ENCODE data around the gene ULBP1. TPM values are rescaled to one million over a fixed set of nuclear protein-coding genes. Genes with fewer than 3 reads are reported as not detected.
"Not testable (repeated sequence)": the region's sequence is repeated elsewhere in the genome, so short reads cannot be mapped to it uniquely, and the experiment has no call there.

Gene ULBP1
- total RNA-seq, 2 experiments from 2014 or later, result 2.6 to 2.8 TPM

DNA sequence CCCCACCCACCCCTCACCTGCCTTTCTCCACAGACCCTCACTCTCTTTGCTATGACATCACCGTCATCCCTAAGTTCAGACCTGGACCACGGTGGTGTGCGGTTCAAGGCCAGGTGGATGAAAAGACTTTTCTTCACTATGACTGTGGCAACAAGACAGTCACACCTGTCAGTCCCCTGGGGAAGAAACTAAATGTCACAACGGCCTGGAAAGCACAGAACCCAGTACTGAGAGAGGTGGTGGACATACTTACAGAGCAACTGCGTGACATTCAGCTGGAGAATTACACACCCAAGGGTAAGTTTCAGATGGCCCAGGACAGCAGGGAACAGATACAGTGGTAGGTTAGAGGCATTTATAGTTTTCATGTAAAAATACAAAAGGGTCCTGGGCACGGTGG, 18.5 kb upstream of the ULBP1 start:
- H3K27ac Mint-ChIP-seq; H3K9me3 Mint-ChIP-seq; H3K4me3 Mint-ChIP-seq; H3K36me3 Mint-ChIP-seq (ENCODE audit: low read depth); intact Hi-C loops (cut with micrococcal nuclease); DNase-seq; CTCF ChIA-PET: not testable (repeated sequence)
- H3K4me1 Mint-ChIP-seq (ENCODE audit: low read depth), result peaks cover 11% of the 10 kb centered on the region
- peaks cover 36% of the 10 kb centered on the region for H3K27me3 Mint-ChIP-seq (ENCODE audit: low read depth)

DNA sequence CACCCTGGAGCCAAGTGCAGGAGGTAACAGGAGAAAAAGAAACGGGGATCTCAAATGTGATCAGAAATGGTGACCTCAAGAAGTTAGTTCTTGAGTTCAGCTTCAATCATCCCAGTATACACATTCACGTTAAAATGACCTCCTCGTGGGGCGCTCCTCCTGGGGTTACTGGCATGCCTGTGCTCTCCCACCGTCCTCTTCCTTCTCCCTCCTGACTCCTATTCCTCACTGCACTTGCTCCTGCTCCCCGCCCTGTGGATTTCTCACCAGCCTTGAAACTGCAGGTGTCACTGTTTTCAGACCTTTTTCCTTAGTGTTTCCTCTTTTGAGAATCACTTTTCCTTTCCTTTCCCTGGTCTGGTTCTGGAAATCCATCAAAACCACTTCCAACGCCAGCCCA, 17.1 kb upstream of the ULBP1 start:
- DNase-seq; H3K4me1 Mint-ChIP-seq (ENCODE audit: low read depth); H3K27ac Mint-ChIP-seq; H3K9me3 Mint-ChIP-seq; H3K36me3 Mint-ChIP-seq (ENCODE audit: low read depth); CTCF ChIA-PET; H3K4me3 Mint-ChIP-seq; intact Hi-C loops (cut with micrococcal nuclease): not testable (repeated sequence)
- peaks cover 39% of the 10 kb centered on the region for H3K27me3 Mint-ChIP-seq (ENCODE audit: low read depth)

- CTCF ChIA-PET, result interaction anchor here (1.4 kb wide), 1 partner anchor 69 kb away, joined by 3 read pairs; no protein-coding TSS in a partner anchor
- H3K9me3 Mint-ChIP-seq; intact Hi-C loops (cut with micrococcal nuclease); H3K27ac Mint-ChIP-seq; H3K4me1 Mint-ChIP-seq (ENCODE audit: low read depth); H3K4me3 Mint-ChIP-seq; DNase-seq; H3K36me3 Mint-ChIP-seq (ENCODE audit: low read depth): not testable (repeated sequence)
- peaks cover 44% of the 10 kb centered on the region for H3K27me3 Mint-ChIP-seq (ENCODE audit: low read depth)
These were observed 16.2 kb upstream of the ULBP1 start for GRCh38 chr6:149947533-149947932.

GRCh38 chr6:149948011-149948410, 15.7 kb upstream of the ULBP1 start:
- DNase-seq, result no peak
- Mint-ChIP-seq H3K4me1 (ENCODE audit: low read depth) (no peaks in the 10 kb centered on the region), H3K27ac (no peak overlapping the region), H3K36me3 (ENCODE audit: low read depth) (no peaks in the 10 kb centered on the region), H3K27me3 (ENCODE audit: low read depth) (peaks cover 48% of the 10 kb centered on the region), H3K4me3 (no peak overlapping the region), H3K9me3 (no peaks in the 10 kb centered on the region)
- intact Hi-C loops (cut with micrococcal nuclease), result no loop called here
- CTCF ChIA-PET, result interaction anchor here (1.4 kb wide), 1 partner anchor 69 kb away, joined by 3 read pairs; no protein-coding TSS in a partner anchor

- CTCF ChIA-PET, result interaction anchor here (1.4 kb wide), 1 partner anchor 68 kb away, joined by 3 read pairs; no protein-coding TSS in a partner anchor
- Mint-ChIP-seq H3K27me3 (ENCODE audit: low read depth) (peaks cover 52% of the 10 kb centered on the region), H3K27ac (no peak overlapping the region), H3K36me3 (ENCODE audit: low read depth) (no peaks in the 10 kb centered on the region), H3K4me1 (ENCODE audit: low read depth) (no peaks in the 10 kb centered on the region), H3K9me3 (no peaks in the 10 kb centered on the region), H3K4me3 (no peak overlapping the region)
- DNase-seq, result no peak
- intact Hi-C loops (cut with micrococcal nuclease), result no loop called here
These were observed 15.1 kb upstream of the ULBP1 start for GRCh38 chr6:149948616-149949015.

DNA sequence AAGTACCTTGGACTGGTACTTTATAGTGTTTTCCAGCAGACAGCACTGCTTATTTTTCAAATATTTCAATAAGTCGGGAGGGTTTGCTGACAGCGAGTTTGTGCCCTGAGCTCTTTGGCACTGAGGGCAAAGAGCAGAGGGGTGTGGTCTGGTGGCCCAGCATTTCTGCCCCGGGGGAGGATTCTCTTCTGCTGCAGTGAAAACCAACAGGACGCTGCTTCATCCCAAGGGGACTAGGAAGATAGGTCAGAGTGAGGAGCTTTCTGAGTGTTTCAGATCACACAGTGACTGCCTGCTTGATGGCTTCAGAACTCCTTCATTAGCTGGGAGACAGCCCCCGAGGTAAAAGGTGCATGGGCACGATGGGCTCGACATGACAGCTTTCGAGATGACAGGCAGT, 13.3 kb upstream of the ULBP1 start:
- CTCF ChIA-PET, result interaction anchor here (0.6 to 1.8 kb wide), 2 partner anchors 57 to 1425 kb away, joined by 3 read pairs; no protein-coding TSS in a partner anchor
- H3K4me1 Mint-ChIP-seq (ENCODE audit: low read depth), result peaks cover 5% of the 10 kb centered on the region
- DNase-seq, result no peak
- intact Hi-C loops (cut with micrococcal nuclease), result no loop called here
- no peak overlapping the region for H3K4me3 Mint-ChIP-seq
- no peaks in the 10 kb centered on the region for H3K36me3 Mint-ChIP-seq (ENCODE audit: low read depth)
- H3K27me3 Mint-ChIP-seq (ENCODE audit: low read depth), result peaks cover 58% of the 10 kb centered on the region
- no peak overlapping the region for H3K27ac Mint-ChIP-seq
- no peaks in the 10 kb centered on the region for H3K9me3 Mint-ChIP-seq

DNA sequence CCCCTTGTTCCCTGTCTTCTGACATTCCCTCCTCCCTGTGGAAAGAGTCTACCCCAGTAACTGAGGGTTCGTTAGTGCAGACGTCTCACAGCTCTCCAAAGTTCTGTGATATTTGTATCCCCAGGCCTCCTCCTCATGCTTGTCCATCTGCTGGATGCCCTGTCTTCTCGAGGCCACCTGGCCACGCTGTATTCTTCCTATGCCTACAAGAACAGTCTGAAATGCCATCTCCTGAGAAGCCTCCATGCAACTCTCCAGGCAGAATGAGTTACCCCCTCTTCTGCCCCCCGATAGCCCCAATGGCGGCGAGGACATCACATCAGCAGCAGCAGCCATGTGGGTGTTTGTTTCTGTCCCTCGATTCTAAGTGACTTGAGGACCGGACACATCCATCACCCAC, 12.6 kb upstream of the ULBP1 start:
- Mint-ChIP-seq H3K27me3 (ENCODE audit: low read depth) (peaks cover 65% of the 10 kb centered on the region), H3K27ac (no peak overlapping the region), H3K36me3 (ENCODE audit: low read depth) (no peaks in the 10 kb centered on the region), H3K4me3 (no peak overlapping the region), H3K4me1 (ENCODE audit: low read depth) (peaks cover 5% of the 10 kb centered on the region), H3K9me3 (no peaks in the 10 kb centered on the region)
- CTCF ChIA-PET, result interaction anchor here (1.2 to 1.8 kb wide), 2 partner anchors 57 to 66 kb away, joined by 3 to 4 read pairs; no protein-coding TSS in a partner anchor
- DNase-seq, result no peak
- intact Hi-C loops (cut with micrococcal nuclease), result no loop called here

DNA sequence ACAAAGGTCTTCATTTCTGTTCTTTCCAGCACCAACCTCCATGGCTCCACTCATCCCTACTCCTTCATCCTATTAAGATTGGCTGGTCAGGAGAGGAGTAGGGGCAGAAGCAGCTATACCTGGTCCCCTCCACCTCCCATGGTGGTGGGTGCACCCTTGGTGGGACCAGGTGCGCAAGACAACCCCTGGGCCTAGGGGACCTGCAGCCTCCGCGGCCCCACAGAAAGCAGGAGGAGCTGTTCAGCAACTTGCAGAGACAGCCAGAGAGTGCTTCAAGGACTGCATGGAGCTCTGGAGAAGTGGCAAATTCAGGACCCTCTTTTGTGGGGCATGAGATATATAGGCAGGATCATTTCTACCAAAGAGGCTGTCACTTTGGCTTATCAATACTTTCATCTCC, 12.1 kb upstream of the ULBP1 start:
- no peak for DNase-seq

DNA sequence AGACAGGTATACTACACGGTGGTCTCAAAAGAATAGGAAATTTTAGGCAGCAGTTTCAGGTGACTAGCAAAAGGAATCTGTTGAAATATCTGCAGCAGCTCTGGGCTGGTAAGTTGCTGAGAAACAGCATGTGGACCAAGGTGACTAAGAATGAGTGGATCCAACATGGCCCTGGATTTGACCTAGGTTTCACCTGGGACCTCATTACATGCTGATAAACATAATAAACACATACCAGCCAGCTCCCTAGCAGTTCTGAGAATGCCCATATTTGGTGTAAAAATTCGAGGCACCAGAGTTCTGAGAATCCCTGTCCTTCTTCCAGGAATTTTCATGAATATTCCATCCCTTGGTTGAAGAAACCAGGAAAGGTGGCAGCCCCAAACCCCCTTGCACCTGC, 10.4 kb upstream of the ULBP1 start:
- H3K27me3 Mint-ChIP-seq (ENCODE audit: low read depth), result peaks cover 67% of the 10 kb centered on the region
- H3K27ac Mint-ChIP-seq; DNase-seq; H3K4me1 Mint-ChIP-seq (ENCODE audit: low read depth); H3K4me3 Mint-ChIP-seq; CTCF ChIA-PET; H3K36me3 Mint-ChIP-seq (ENCODE audit: low read depth); H3K9me3 Mint-ChIP-seq; intact Hi-C loops (cut with micrococcal nuclease): not testable (repeated sequence)

More for the DNA sequence above, 12.1 kb upstream of the ULBP1 start:
- no peaks in the 10 kb centered on the region for H3K9me3 Mint-ChIP-seq
- no peak overlapping the region for H3K27ac Mint-ChIP-seq
- H3K4me3 Mint-ChIP-seq, result no peak overlapping the region
- intact Hi-C loops (cut with micrococcal nuclease), result no loop called here
- CTCF ChIA-PET, result interaction anchor here (1.2 kb wide), 1 partner anchor 65 kb away, joined by 4 read pairs; no protein-coding TSS in a partner anchor
- peaks cover 5% of the 10 kb centered on the region for H3K4me1 Mint-ChIP-seq (ENCODE audit: low read depth)
- H3K27me3 Mint-ChIP-seq (ENCODE audit: low read depth), result peaks cover 67% of the 10 kb centered on the region
- no peaks in the 10 kb centered on the region for H3K36me3 Mint-ChIP-seq (ENCODE audit: low read depth)

DNA sequence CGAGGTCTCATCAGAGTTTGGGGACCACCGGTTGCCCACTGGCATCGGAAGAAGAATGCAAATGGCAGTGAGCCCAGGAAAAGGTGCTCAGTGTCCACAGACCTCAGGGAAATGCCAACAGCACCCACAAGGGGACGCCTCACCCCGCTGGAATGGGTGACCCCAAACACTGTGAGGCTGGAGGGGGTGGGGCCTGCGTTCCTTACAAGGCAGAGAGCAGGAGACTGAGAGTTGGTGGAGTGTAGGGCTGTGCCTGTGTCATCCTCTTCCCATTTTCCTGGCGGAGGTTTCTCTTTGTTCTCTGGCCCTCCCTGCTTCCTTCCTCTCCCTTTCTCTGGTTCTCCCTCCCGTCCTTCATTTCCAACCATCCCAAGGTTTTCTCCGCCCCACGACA, 9.8 kb upstream of the ULBP1 start:
- intact Hi-C loops (cut with micrococcal nuclease); H3K36me3 Mint-ChIP-seq (ENCODE audit: low read depth); DNase-seq; CTCF ChIA-PET; H3K27ac Mint-ChIP-seq; H3K4me1 Mint-ChIP-seq (ENCODE audit: low read depth); H3K9me3 Mint-ChIP-seq; H3K4me3 Mint-ChIP-seq: not testable (repeated sequence)
- H3K27me3 Mint-ChIP-seq (ENCODE audit: low read depth), result peaks cover 68% of the 10 kb centered on the region

DNA sequence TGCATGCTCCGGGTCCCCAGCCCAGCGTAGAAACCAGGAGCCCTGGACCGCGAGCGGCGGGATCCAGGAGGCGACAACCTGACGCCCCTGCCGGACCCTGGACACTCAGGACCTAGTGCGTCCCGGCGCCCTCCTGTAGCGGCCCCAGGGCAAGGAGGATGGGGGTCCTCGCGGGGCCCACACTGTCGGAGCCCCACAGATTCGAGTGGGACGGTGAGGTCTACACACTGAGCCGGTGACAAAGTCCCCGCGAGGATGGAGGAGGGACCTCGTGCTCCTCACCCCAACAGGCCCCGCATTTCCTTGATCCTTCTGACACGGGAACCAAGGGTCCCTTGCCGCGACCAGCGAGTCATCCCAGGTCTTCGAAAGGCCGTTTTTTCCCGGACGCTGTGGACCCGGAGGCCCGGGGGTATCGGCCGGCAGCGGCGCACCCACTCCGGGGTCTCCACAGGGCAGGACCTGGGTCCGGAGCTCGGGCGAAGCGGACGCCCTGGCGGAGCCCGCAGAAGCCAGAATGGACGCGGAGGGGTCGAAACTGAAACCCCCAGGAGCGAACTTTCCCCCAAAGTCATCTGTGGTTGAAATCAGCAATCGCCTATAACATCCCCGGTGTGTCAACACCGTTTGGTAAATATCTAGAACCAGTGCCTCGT, 9.3 kb upstream of the ULBP1 start:
- H3K4me3 Mint-ChIP-seq; H3K36me3 Mint-ChIP-seq (ENCODE audit: low read depth); DNase-seq; intact Hi-C loops (cut with micrococcal nuclease); H3K9me3 Mint-ChIP-seq; CTCF ChIA-PET; H3K27ac Mint-ChIP-seq; H3K4me1 Mint-ChIP-seq (ENCODE audit: low read depth): not testable (repeated sequence)
- H3K27me3 Mint-ChIP-seq (ENCODE audit: low read depth), result peaks cover 71% of the 10 kb centered on the region

DNA sequence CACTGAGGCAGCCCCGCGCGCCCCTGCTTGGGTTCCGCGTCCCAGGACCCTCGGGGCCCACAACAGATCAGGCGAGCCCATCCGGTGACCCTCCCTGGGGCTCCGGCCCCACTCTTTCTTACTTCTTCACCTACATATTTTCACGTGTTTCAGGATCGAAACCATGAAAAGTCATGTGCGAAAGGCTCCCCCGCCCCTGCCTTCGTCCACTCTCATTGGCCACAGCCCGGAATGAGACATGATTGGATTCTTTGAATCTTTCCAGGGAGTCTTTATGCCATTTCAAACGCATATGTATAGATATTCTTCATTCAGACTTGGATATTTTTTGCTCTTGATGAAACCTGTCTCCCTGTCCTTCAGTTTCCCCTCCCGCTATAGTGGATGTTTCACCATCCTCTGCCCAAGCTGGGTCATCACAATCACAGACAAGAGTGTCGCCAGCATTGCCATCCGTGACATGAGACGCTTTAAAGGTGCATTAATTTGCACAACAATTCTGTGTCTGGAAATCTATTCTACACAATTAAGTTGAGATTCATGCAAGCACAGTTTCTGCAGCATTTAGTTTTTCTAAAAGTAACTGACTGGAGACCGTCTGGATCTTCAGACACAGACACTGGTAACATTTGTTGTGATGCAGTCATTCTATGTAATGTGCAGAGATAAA, 8.6 kb upstream of the ULBP1 start:
- H3K36me3 Mint-ChIP-seq (ENCODE audit: low read depth); DNase-seq; H3K9me3 Mint-ChIP-seq; CTCF ChIA-PET; H3K4me3 Mint-ChIP-seq; H3K27ac Mint-ChIP-seq; intact Hi-C loops (cut with micrococcal nuclease); H3K4me1 Mint-ChIP-seq (ENCODE audit: low read depth): not testable (repeated sequence)
- H3K27me3 Mint-ChIP-seq (ENCODE audit: low read depth), result peaks cover 68% of the 10 kb centered on the region

Data from activated naive CD4-positive, alpha-beta T cell treated with anti-CD3 and anti-CD28 coated beads for 36 hours (primary cell).